Measurements from ENCODE around the gene JADE3. TPM values are rescaled to one million over a fixed set of nuclear protein-coding genes. Genes with fewer than 3 reads are reported as not detected.

The JADE3 gene
- polyA plus RNA-seq (2013, experiment 1 of 2) = 13.5 TPM
- 15.2 TPM for polyA plus RNA-seq (2013, experiment 2 of 2)

- H3K4me1 ChIP-seq (ENCODE audit: control insufficient read depth, insufficient read depth, low read length, poor library complexity, severe bottlenecking) = peaks cover 4% of the 10 kb centered on the region
Observed at GRCh38 chrX:46912098-46912602, at the start of gene JADE3. TSS of gene JADE3 (plus strand) at chrX:46912421. CDS start at chrX:46984895, 72,474 bp downstream.

GRCh38 chrX:46863072-46863471 lies 49.1 kb upstream of the JADE3 start:
- Histone ChIP-seq H3K27ac (ENCODE audit: low read depth, low read length, severe bottlenecking) (no peak overlapping the region), H3K4me3 (ENCODE audit: extremely low read depth, insufficient read depth, low read length, poor library complexity, severe bottlenecking) (no peak overlapping the region), H3K9me3 (ENCODE audit: control insufficient read depth, low read length) (no peaks in the 10 kb centered on the region), H3K36me3 (ENCODE audit: control insufficient read depth, insufficient read depth, low read length) (peaks cover 54% of the 10 kb centered on the region), H3K4me1 (ENCODE audit: control insufficient read depth, insufficient read depth, low read length, poor library complexity, severe bottlenecking) (no peaks in the 10 kb centered on the region)
- WGBS, 2 experiments (ENCODE audit: insufficient coverage in 2 of 2) = 100% methylated on average over 1 of the region's 2 CpGs

More at GRCh38 chrX:46912098-46912602, at the start of gene JADE3:
- no peaks in the 10 kb centered on the region for H3K36me3 ChIP-seq (ENCODE audit: control insufficient read depth, insufficient read depth, low read length)
- H3K27ac ChIP-seq (ENCODE audit: low read depth, low read length, severe bottlenecking) = peak within 1 kb of the TSS; percentile 16
- WGBS, 2 experiments (ENCODE audit: insufficient coverage in 2 of 2) = no CpG with 5 or more reads among the region's 64 CpGs
- no peaks in the 10 kb centered on the region for H3K9me3 ChIP-seq (ENCODE audit: control insufficient read depth, low read length)
- H3K4me3 ChIP-seq (ENCODE audit: extremely low read depth, insufficient read depth, low read length, poor library complexity, severe bottlenecking) = peak within 1 kb of the TSS; percentile 59

GRCh38 chrX:46864606-46865005 lies 47.6 kb upstream of the JADE3 start:
- Histone ChIP-seq H3K27ac (ENCODE audit: low read depth, low read length, severe bottlenecking) (no peak overlapping the region), H3K9me3 (ENCODE audit: control insufficient read depth, low read length) (no peaks in the 10 kb centered on the region), H3K36me3 (ENCODE audit: control insufficient read depth, insufficient read depth, low read length) (peaks cover 55% of the 10 kb centered on the region), H3K4me3 (ENCODE audit: extremely low read depth, insufficient read depth, low read length, poor library complexity, severe bottlenecking) (no peak overlapping the region), H3K4me1 (ENCODE audit: control insufficient read depth, insufficient read depth, low read length, poor library complexity, severe bottlenecking) (no peaks in the 10 kb centered on the region)
- no CpG with 5 or more reads among the region's 2 CpGs for WGBS, 2 experiments (ENCODE audit: insufficient coverage in 2 of 2)

GRCh38 chrX:46865281-46865680 lies 46.9 kb upstream of the JADE3 start:
- H3K27ac ChIP-seq (ENCODE audit: low read depth, low read length, severe bottlenecking) = peak overlapping the region; percentile 16
- H3K36me3 ChIP-seq (ENCODE audit: control insufficient read depth, insufficient read depth, low read length) = peaks cover 52% of the 10 kb centered on the region
- no peaks in the 10 kb centered on the region for H3K9me3 ChIP-seq (ENCODE audit: control insufficient read depth, low read length)
- no peaks in the 10 kb centered on the region for H3K4me1 ChIP-seq (ENCODE audit: control insufficient read depth, insufficient read depth, low read length, poor library complexity, severe bottlenecking)
- no peak overlapping the region for H3K4me3 ChIP-seq (ENCODE audit: extremely low read depth, insufficient read depth, low read length, poor library complexity, severe bottlenecking)
- WGBS, 2 experiments (ENCODE audit: insufficient coverage in 2 of 2) = no CpG with 5 or more reads among the region's 4 CpGs

GRCh38 chrX:46866726-46867125 lies 45.5 kb upstream of the JADE3 start:
- H3K9me3 ChIP-seq (ENCODE audit: control insufficient read depth, low read length) = no peaks in the 10 kb centered on the region
- no peak overlapping the region for H3K4me3 ChIP-seq (ENCODE audit: extremely low read depth, insufficient read depth, low read length, poor library complexity, severe bottlenecking)
- no peaks in the 10 kb centered on the region for H3K4me1 ChIP-seq (ENCODE audit: control insufficient read depth, insufficient read depth, low read length, poor library complexity, severe bottlenecking)

GRCh38 chrX:46873746-46874145 lies 38.5 kb upstream of the JADE3 start:
- no peaks in the 10 kb centered on the region for H3K9me3 ChIP-seq (ENCODE audit: control insufficient read depth, low read length)
- no CpG with 5 or more reads among the region's 2 CpGs for WGBS, 2 experiments (ENCODE audit: insufficient coverage in 2 of 2)
- H3K27ac ChIP-seq (ENCODE audit: low read depth, low read length, severe bottlenecking) = no peak overlapping the region
- peaks cover 17% of the 10 kb centered on the region for H3K4me1 ChIP-seq (ENCODE audit: control insufficient read depth, insufficient read depth, low read length, poor library complexity, severe bottlenecking)
- H3K36me3 ChIP-seq (ENCODE audit: control insufficient read depth, insufficient read depth, low read length) = peaks cover 11% of the 10 kb centered on the region
- no peak overlapping the region for H3K4me3 ChIP-seq (ENCODE audit: extremely low read depth, insufficient read depth, low read length, poor library complexity, severe bottlenecking)

More at GRCh38 chrX:46866726-46867125, 45.5 kb upstream of the JADE3 start:
- peaks cover 44% of the 10 kb centered on the region for H3K36me3 ChIP-seq (ENCODE audit: control insufficient read depth, insufficient read depth, low read length)
- H3K27ac ChIP-seq (ENCODE audit: low read depth, low read length, severe bottlenecking) = no peak overlapping the region

GRCh38 chrX:46876901-46877300 lies 35.3 kb upstream of the JADE3 start:
- Histone ChIP-seq H3K27ac (ENCODE audit: low read depth, low read length, severe bottlenecking) (no peak overlapping the region), H3K4me1 (ENCODE audit: control insufficient read depth, insufficient read depth, low read length, poor library complexity, severe bottlenecking) (peaks cover 17% of the 10 kb centered on the region), H3K9me3 (ENCODE audit: control insufficient read depth, low read length) (no peaks in the 10 kb centered on the region), H3K36me3 (ENCODE audit: control insufficient read depth, insufficient read depth, low read length) (peaks cover 6% of the 10 kb centered on the region), H3K4me3 (ENCODE audit: extremely low read depth, insufficient read depth, low read length, poor library complexity, severe bottlenecking) (no peak overlapping the region)

GRCh38 chrX:46882266-46882665 lies 30.0 kb upstream of the JADE3 start:
- Histone ChIP-seq H3K9me3 (ENCODE audit: control insufficient read depth, low read length) (no peaks in the 10 kb centered on the region), H3K27ac (ENCODE audit: low read depth, low read length, severe bottlenecking) (no peak overlapping the region), H3K4me3 (ENCODE audit: extremely low read depth, insufficient read depth, low read length, poor library complexity, severe bottlenecking) (no peak overlapping the region), H3K36me3 (ENCODE audit: control insufficient read depth, insufficient read depth, low read length) (peaks cover 6% of the 10 kb centered on the region), H3K4me1 (ENCODE audit: control insufficient read depth, insufficient read depth, low read length, poor library complexity, severe bottlenecking) (no peaks in the 10 kb centered on the region)
- no CpG with 5 or more reads among the region's 1 CpG for WGBS, 2 experiments (ENCODE audit: insufficient coverage in 2 of 2)

- H3K9me3 ChIP-seq (ENCODE audit: control insufficient read depth, low read length) = no peaks in the 10 kb centered on the region
- no peaks in the 10 kb centered on the region for H3K4me1 ChIP-seq (ENCODE audit: control insufficient read depth, insufficient read depth, low read length, poor library complexity, severe bottlenecking)
- no CpG with 5 or more reads among the region's 3 CpGs for WGBS, 2 experiments (ENCODE audit: insufficient coverage in 2 of 2)
- peaks cover 6% of the 10 kb centered on the region for H3K36me3 ChIP-seq (ENCODE audit: control insufficient read depth, insufficient read depth, low read length)
- H3K4me3 ChIP-seq (ENCODE audit: extremely low read depth, insufficient read depth, low read length, poor library complexity, severe bottlenecking) = no peak overlapping the region
- H3K27ac ChIP-seq (ENCODE audit: low read depth, low read length, severe bottlenecking) = no peak overlapping the region
Observed at GRCh38 chrX:46884799-46885198, 27.4 kb upstream of the JADE3 start.

- Histone ChIP-seq H3K27ac (ENCODE audit: low read depth, low read length, severe bottlenecking) (no peak overlapping the region), H3K36me3 (ENCODE audit: control insufficient read depth, insufficient read depth, low read length) (no peaks in the 10 kb centered on the region), H3K4me1 (ENCODE audit: control insufficient read depth, insufficient read depth, low read length, poor library complexity, severe bottlenecking) (no peaks in the 10 kb centered on the region), H3K4me3 (ENCODE audit: extremely low read depth, insufficient read depth, low read length, poor library complexity, severe bottlenecking) (no peak overlapping the region), H3K9me3 (ENCODE audit: control insufficient read depth, low read length) (no peaks in the 10 kb centered on the region)
Observed at GRCh38 chrX:46898207-46898606, 14.0 kb upstream of the JADE3 start.

- Histone ChIP-seq H3K36me3 (ENCODE audit: control insufficient read depth, insufficient read depth, low read length) (no peaks in the 10 kb centered on the region), H3K27ac (ENCODE audit: low read depth, low read length, severe bottlenecking) (no peak overlapping the region), H3K9me3 (ENCODE audit: control insufficient read depth, low read length) (no peaks in the 10 kb centered on the region), H3K4me3 (ENCODE audit: extremely low read depth, insufficient read depth, low read length, poor library complexity, severe bottlenecking) (peak overlapping the region; percentile 29), H3K4me1 (ENCODE audit: control insufficient read depth, insufficient read depth, low read length, poor library complexity, severe bottlenecking) (no peaks in the 10 kb centered on the region)
- WGBS, 2 experiments (ENCODE audit: insufficient coverage in 2 of 2) = 0% methylated on average over 2 of the region's 14 CpGs
Observed at GRCh38 chrX:46903458-46904242, 8.6 kb upstream of the JADE3 start.

All from mesodermal cell (in vitro differentiated cells).